PC-3 (cell line): ENCODE results near the gene RBP2. TPM values are rescaled to one million over a fixed set of nuclear protein-coding genes. Genes with fewer than 3 reads are reported as not detected.

Experiments used
- ATAC-seq: fragments of 200-7000 bp; cut with Tn5 transposase; 2 replicates; pipeline ENCODE4 v1.9.1; 2020; ENCODE audit warnings: mild to moderate bottlenecking, moderate library complexity
- BruUV-seq: library from RNA; stranded (reverse); fragments of 400-500 nt; replicated peaks from 2 replicates; lab custom pipeline; 2021; lab: Mats Ljungman, UMichigan
- CTCF ChIA-PET: fragments of 300-600 bp; sonication (Branson Sonifier 250); formaldehyde crosslinking; loops from one replicate; lab custom pipeline; 2022; ENCODE audit warnings: antibody characterized with exemption; lab: Charles Lee
- POLR2A ChIA-PET: fragments of 300-600 bp; sonication (Branson Sonifier 250); formaldehyde crosslinking; loops from one replicate; lab custom pipeline; 2022; ENCODE audit warnings: antibody characterized with exemption; ENCODE audit not compliant: unreplicated experiment; lab: Charles Lee
- DNase-seq: peaks from one replicate; pipeline ENCODE4 v3.0.0-alpha.2; 2015
- H2AFZ ChIP-seq: fragments of 300-600 bp; sonication (generic); 2 replicates; pipeline ENCODE4 v1.6.0; 2016; ENCODE audit warnings: antibody characterized with exemption, low read length
- H3F3A ChIP-seq: fragments of 300-600 bp; sonication (generic); one replicate; pipeline ENCODE4 v1.6.0; 2017; ENCODE audit warnings: antibody characterized with exemption, low read length, control low read depth, mild to moderate bottlenecking; ENCODE audit not compliant: unreplicated experiment
- H3K27ac ChIP-seq: fragments of 300-600 bp; sonication (generic); 2 replicates; pipeline ENCODE4 v1.5.1; 2016; ENCODE audit warnings: mild to moderate bottlenecking, low read length
- H3K27me3 ChIP-seq: fragments of 300-600 bp; sonication (generic); 2 replicates; pipeline ENCODE4 v1.6.1; 2016; ENCODE audit warnings: low read length, mixed read lengths
- H3K36me3 ChIP-seq: fragments of 300-600 bp; sonication (generic); 2 replicates; pipeline ENCODE4 v1.6.1; 2016; ENCODE audit warnings: low read depth, mixed run types, low read length, mixed read lengths
- H3K4me1 ChIP-seq: fragments of 300-600 bp; sonication (generic); 2 replicates; pipeline ENCODE4 v1.5.1; 2016; ENCODE audit warnings: low read length; ENCODE audit not compliant: insufficient read depth
- H3K4me2 ChIP-seq: fragments of 300-600 bp; sonication (generic); 2 replicates; pipeline ENCODE4 v1.6.0; 2016; ENCODE audit warnings: low read length
- H3K4me3 ChIP-seq: fragments of 300-600 bp; sonication (generic); 2 replicates; pipeline ENCODE4 v1.5.1; 2016; ENCODE audit warnings: mild to moderate bottlenecking, low read length, mixed read lengths
- H3K79me2 ChIP-seq: fragments of 300-600 bp; sonication (generic); 2 replicates; pipeline ENCODE4 v1.6.1; 2017; ENCODE audit warnings: low read length, mixed read lengths
- H3K9ac ChIP-seq: fragments of 300-600 bp; sonication (generic); 2 replicates; pipeline ENCODE4 v1.6.0; 2016; ENCODE audit warnings: mild to moderate bottlenecking, low read length
- H3K9me2 ChIP-seq: fragments of 300-600 bp; sonication (generic); replicated peaks from 2 replicates; pipeline ENCODE4 v1.6.1; 2016; ENCODE audit warnings: mixed run types, low read length, mixed read lengths
- H3K9me3 ChIP-seq: fragments of 300-600 bp; sonication (generic); 2 replicates; pipeline ENCODE4 v1.6.1; 2016; ENCODE audit warnings: low read length, mixed read lengths
- H4K20me1 ChIP-seq: fragments of 300-600 bp; sonication (generic); 2 replicates; pipeline ENCODE4 v1.6.1; 2016; ENCODE audit warnings: low read length, mixed read lengths
- EZH2 ChIP-seq: fragments of 300-600 bp; sonication (generic); IDR thresholded peaks from one replicate; pipeline ENCODE4 v1.6.1; 2017; ENCODE audit warnings: antibody characterized with exemption, mild to moderate bottlenecking, low read length; ENCODE audit not compliant: unreplicated experiment
- EZH2phosphoT487 ChIP-seq: fragments of 300-600 bp; sonication (generic); IDR thresholded peaks from 2 replicates; pipeline ENCODE4 v1.6.1; 2018; ENCODE audit warnings: mild to moderate bottlenecking, antibody characterized with exemption, low read length, borderline replicate concordance
- intact Hi-C: fragments of 100-400 bp; cut with micrococcal nuclease; formaldehyde crosslinking; loops from 2 replicates; pipeline ENCODE4 v1.9.0; 2023
- total RNA-seq: library from RNA; depleted of rRNA; stranded (reverse); fragments of >200 nt; gene quantifications from 2 replicates; pipeline ENCODE4 v1.2.3, GENCODE V29; 2014
- TF ChIP-seq, protein P1 (sequence below): fragments of 300-600 bp; sonication (generic); conservative IDR thresholded peaks from 2 replicates; pipeline ENCODE4 v1.5.1; 2017; ENCODE audit warnings: antibody characterized with exemption, low read depth, mild to moderate bottlenecking, low read length

Gene RBP2
- total RNA-seq, 1 experiment from 2014 or later, result not detected

DNA sequence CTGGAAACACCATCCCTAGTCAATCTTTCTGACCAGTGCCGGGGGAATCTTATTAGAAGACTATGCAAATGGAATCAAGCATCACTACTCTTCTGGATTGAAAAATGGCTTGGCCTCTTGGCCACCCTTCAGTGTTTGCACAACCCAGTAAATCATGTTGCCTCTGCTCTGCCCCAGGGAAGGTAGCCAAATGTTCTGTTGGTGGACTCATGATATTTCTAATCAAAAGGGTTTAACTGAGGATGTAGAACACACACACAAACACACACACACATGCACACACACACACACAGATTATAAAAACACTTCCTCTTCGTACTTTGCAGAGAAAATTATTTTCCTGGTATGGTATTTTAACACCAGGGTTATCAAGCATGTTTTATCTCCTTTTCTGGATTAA, 7.9 kb downstream of the RBP2 start:
- BruUV-seq, result no TSS peak
- intact Hi-C loops, result no loop called here
- POLR2A ChIA-PET, result no interaction called here

DNA sequence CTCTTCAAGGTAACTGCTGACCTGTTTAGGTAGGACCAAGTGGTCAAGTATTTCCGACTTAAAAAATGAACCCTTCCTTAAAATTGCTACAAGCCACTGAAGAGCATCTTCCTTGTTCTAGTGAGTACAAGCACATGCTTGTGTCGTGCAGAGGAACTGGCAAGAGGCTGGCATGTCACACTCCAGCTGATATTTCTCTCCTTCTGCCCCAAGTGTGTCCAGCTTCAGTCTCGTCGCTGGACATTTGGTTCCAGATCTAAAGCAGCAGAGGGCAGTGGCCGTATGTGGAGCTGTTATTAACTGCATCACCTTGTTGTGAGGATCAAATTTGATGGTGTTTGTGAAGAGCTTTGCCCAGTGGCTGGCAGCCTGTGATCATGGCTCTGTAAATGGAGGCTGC, 10.0 kb downstream of the RBP2 start:
- BruUV-seq, result no TSS peak
- H2AFZ ChIP-seq, result no peak overlapping the region
- ChIA-PET CTCF (no interaction called here), POLR2A (no interaction called here)
- ATAC-seq, result no peak
- no peaks in the 10 kb centered on the region for H3K27me3 ChIP-seq
- no peaks in the 10 kb centered on the region for H3K79me2 ChIP-seq
- H3K4me1 ChIP-seq, result no peaks in the 10 kb centered on the region
- no peaks in the 10 kb centered on the region for H3F3A ChIP-seq
- H4K20me1 ChIP-seq, result no peaks in the 10 kb centered on the region
- DNase-seq, result no peak
- H3K9me2 ChIP-seq, result no peaks in the 10 kb centered on the region
- TF ChIP-seq EZH2, result no peak
- TF ChIP-seq, protein P1, sequence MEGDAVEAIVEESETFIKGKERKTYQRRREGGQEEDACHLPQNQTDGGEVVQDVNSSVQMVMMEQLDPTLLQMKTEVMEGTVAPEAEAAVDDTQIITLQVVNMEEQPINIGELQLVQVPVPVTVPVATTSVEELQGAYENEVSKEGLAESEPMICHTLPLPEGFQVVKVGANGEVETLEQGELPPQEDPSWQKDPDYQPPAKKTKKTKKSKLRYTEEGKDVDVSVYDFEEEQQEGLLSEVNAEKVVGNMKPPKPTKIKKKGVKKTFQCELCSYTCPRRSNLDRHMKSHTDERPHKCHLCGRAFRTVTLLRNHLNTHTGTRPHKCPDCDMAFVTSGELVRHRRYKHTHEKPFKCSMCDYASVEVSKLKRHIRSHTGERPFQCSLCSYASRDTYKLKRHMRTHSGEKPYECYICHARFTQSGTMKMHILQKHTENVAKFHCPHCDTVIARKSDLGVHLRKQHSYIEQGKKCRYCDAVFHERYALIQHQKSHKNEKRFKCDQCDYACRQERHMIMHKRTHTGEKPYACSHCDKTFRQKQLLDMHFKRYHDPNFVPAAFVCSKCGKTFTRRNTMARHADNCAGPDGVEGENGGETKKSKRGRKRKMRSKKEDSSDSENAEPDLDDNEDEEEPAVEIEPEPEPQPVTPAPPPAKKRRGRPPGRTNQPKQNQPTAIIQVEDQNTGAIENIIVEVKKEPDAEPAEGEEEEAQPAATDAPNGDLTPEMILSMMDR, result no peak
- no peak for TF ChIP-seq EZH2phosphoT487
- H3K9me3 ChIP-seq, result no peaks in the 10 kb centered on the region
- no peaks in the 10 kb centered on the region for H3K36me3 ChIP-seq
- no peak overlapping the region for H3K4me2 ChIP-seq
- intact Hi-C loops, result no loop called here
- H3K4me3 ChIP-seq, result no peak overlapping the region
- no peak overlapping the region for H3K27ac ChIP-seq
- no peak overlapping the region for H3K9ac ChIP-seq

More for the DNA sequence above, 7.9 kb downstream of the RBP2 start:
- no peaks in the 10 kb centered on the region for H4K20me1 ChIP-seq
- no peaks in the 10 kb centered on the region for H3K27me3 ChIP-seq
- no peak overlapping the region for H3K27ac ChIP-seq
- H3K9me2 ChIP-seq, result no peaks in the 10 kb centered on the region
- H3K36me3 ChIP-seq, result no peaks in the 10 kb centered on the region
- no peak for DNase-seq
- no peak overlapping the region for H3K9ac ChIP-seq
- H3F3A ChIP-seq, result no peaks in the 10 kb centered on the region
- no peaks in the 10 kb centered on the region for H3K79me2 ChIP-seq
- no peaks in the 10 kb centered on the region for H3K9me3 ChIP-seq
- no peak for ATAC-seq
- H3K4me2 ChIP-seq, result no peak overlapping the region
- TF ChIP-seq, protein P1, result no peak
- no peak for TF ChIP-seq EZH2phosphoT487
- TF ChIP-seq EZH2, result no peak
- CTCF ChIA-PET, result no interaction called here
- no peak overlapping the region for H2AFZ ChIP-seq
- H3K4me3 ChIP-seq, result no peak overlapping the region
- peaks cover 5% of the 10 kb centered on the region; the same call in 1 of the 2 replicates for H3K4me1 ChIP-seq

DNA sequence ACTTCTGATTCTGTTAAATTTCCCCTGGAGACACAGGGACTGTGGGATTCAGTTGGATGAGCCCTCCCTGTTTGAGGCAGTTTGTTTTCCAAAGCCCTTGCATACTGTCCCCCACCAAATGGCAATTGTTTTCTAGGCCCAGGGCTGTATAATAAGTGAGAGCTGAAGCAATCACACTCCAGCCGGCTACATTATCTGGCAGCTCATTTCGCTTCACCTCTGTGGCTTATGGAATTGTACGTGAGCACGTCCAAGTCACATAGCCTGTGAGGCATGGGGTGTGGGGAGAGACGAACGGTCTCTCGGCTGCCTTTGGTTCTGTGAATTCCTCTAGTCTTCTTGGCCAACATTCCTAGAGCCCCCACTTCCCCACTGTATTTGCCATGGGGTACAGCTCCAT, 10.7 kb downstream of the RBP2 start:
- Histone ChIP-seq H4K20me1 (no peaks in the 10 kb centered on the region), H3K9me2 (no peaks in the 10 kb centered on the region), H3K27me3 (no peaks in the 10 kb centered on the region), H3K9ac (no peak overlapping the region), H3F3A (no peaks in the 10 kb centered on the region), H3K79me2 (no peaks in the 10 kb centered on the region), H3K4me2 (no peak overlapping the region), H3K36me3 (no peaks in the 10 kb centered on the region), H3K9me3 (no peaks in the 10 kb centered on the region), H3K4me1 (no peaks in the 10 kb centered on the region), H3K27ac (no peak overlapping the region), H3K4me3 (no peak overlapping the region), H2AFZ (no peak overlapping the region)
- ChIA-PET CTCF (no interaction called here), POLR2A (no interaction called here)
- no TSS peak for BruUV-seq
- DNase-seq (no peak), ATAC-seq (no peak)
- intact Hi-C loops, result no loop called here
- TF ChIP-seq, protein P1, result no peak
